NCI-H2196 (cell line): ENCODE measurements around the gene DPYSL5.
"Not testable (repeated sequence)": the region's sequence is repeated elsewhere in the genome, so short reads cannot be mapped to it uniquely, and the experiment has no call there.

Source experiments
- DNase-seq: peaks from one replicate; lab custom pipeline; 2025; ENCODE audit not compliant: unreplicated experiment; lab: John Stamatoyannopoulos, UW

The DPYSL5 gene

DNA sequence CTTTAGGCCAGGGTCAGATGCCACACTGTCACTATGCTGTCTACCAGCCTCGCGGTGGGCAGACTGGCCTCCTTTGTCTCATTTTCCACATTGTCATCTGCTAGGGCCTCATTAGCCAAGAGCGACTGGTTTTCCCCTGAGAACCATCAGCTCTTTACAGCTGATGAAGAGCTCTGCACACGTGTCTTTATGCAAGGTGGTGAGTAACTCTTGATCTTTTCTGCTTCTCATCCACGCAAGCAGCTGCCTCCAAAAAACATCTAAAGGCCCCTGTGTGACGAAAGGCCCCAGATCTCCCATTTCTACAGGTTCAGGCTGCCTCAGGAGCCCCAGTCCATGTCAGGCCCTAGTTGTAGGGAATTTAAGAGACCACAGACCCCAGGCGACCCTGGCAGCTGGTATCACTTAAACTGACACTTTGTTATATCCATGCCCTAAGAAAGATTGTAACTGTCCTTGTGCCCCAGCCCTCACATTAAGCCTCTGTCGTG lies 52.9 kb downstream of the DPYSL5 start:
- no peak for DNase-seq

GRCh38 chr2:26901326-26902183 lies 53.6 kb downstream of the DPYSL5 start:
- DNase-seq, result no peak

GRCh38 chr2:26903676-26904075 lies 55.7 kb downstream of the DPYSL5 start:
- DNase-seq, result no peak

GRCh38 chr2:26904839-26905238 lies 56.9 kb downstream of the DPYSL5 start:
- no peak for DNase-seq

DNA sequence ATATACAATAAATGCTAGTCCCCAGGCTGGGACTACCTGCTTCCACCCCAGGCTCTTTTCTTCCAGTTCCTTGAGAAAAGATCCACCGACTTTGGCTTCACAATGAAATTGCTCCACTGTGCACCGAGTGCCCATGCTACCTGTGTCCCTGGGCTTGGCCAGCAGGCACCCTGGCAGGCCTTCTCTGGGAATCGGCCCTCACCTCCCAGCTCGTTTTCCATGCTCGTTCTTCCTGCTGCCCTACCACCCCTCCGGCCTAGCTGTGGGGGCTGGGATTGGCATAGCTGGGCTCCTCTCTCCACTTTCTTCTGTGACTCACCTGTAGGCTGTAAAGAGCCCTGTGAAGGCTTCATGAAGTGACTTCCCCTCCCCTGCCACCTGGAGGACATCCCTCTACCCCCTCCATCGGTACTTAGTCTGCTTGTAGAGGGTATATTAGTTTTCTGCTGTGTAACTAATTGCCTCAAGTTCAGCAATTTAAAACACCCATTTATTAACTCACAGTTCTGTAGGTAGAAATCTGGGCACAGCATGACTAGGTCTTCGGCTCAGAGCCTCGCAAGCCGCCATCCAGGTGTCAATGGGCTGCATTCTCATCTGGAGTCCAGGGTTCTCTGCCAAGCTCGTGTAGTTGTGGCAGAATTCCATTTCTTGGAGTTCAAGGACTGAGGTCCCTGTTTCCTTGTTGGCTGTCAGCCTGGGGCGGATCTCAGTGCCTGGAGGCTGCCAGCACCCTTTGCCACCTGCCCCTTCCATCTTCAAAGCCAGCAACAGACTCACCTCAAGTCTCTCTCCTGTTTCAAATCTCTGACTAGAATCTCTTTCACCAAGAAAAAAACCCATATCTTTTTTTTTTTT lies 57.6 kb downstream of the DPYSL5 start:
- DNase-seq, result peak; percentile 58

DNA sequence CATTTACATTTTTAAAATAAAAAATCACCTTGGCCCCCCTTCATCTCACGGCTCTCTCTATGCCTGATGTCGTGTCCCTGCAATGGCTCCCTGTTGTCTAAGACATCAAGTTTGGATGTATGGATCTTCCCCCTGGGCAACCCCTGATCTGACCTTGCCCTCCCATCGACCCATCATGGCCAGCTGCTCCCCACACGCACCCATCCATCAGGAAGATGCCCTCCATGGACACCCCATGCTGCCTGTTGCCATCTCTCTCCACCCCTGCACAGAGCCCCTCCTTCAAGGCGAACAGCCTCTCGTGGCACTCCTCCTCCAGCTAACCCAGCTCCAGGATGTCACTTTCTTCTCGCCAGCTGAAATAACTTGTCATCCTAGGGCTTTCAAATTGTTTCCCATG lies 59.5 kb downstream of the DPYSL5 start:
- DNase-seq, result no peak

DNA sequence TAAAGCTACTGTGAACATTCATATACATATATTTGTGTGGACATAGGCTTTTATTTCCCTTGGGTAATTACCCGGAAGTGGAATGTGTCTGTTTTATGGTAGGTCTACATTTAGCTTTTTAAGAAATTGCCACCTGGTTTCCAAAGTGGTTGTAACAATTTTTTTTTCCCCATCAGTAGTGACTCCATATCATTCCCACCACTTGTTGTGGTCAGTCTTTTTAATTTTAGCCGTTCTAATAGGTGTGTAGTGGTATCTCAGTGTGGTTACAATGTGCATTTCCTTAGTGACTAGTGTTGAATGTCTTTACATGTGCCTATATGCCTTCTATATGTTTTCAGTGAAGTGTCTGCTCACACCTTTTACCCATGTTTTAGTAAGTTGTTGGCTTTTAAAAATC lies 62.2 kb downstream of the DPYSL5 start:
- DNase-seq, result no peak

GRCh38 chr2:26911911-26912861 lies 64.3 kb downstream of the DPYSL5 start:
- DNase-seq, result peak; percentile 38

DNA sequence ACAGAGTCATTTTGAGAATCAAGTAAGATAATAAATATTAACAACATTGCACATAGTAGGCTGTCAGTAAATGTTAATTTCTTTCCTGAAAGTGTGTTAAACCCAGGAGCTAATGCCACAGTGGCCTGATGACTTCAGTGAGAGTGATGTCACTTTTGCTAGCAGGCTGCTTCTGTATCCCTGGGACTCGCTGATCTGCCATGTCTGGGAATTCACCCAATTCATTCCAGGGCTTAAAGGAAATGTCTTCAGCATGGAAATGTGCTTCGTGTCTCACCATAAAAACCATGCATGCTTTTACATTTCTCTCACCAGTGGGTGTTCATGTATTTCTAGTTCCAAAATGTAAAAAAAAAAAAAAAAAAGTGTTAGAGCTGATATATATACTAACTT lies 65.7 kb downstream of the DPYSL5 start:
- no peak for DNase-seq

DNA sequence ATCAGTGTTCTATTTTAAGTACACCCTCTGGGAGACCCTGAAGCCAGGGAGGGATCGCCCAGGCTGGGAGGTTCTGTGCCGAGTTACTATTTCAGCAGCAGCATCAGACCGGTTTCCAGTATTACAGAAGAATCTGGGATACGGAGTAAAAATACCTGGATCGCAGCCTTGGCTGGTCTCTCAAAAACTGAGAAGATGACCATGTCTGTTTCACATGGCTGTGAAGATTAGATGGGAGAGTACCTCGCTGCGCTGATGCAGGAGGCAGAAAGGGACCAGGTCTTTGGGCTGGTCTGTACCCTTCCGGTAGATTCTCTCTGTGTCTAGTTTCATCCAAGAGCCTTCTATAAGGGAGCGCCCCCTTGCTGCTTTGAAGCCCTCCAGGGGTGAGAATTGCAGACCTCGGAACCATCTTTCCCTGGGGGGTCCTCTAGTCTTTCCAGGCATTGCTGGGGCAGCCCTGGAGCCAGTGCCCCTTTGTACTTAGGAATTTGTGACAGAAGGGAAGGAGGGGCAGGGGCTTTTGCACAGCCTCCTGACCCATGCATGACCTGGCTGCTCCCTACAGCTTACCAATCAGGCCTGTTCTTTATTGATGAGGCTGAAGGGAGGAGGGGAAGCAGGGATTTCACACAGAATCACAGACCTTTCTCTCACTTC lies 66.2 kb downstream of the DPYSL5 start:
- DNase-seq, result no peak

DNA sequence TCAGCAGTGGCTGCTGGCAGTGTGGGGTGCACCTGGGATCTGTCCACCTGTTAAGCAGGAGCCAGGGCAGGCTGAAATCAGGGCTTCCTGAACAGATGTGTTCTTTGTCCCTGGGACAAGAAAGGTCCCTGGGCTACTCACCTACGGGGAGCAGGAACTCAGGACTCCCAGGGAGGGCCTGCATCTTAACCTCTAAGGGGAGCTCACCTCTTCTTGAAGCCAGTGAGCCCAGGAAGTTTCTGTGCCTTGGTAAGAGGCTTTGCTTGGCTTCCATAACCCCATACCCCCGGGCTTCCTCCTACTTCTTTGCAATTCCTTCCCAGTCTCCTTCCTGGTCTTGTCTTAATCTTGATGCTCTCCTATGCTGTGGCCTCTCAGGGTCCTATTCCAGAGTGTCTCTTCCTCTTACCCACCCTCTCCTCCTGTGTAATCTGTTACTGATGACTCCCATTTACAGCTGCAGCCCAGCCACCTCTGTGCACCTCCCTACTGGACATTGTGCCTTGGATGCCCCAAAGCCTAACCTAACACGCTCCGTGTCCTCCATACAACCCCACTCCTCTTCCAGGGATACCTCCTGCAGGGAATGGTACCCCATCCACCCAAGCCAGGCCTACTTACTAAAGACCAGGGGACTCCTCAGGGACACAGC lies 66.9 kb downstream of the DPYSL5 start:
- no peak for DNase-seq

DNA sequence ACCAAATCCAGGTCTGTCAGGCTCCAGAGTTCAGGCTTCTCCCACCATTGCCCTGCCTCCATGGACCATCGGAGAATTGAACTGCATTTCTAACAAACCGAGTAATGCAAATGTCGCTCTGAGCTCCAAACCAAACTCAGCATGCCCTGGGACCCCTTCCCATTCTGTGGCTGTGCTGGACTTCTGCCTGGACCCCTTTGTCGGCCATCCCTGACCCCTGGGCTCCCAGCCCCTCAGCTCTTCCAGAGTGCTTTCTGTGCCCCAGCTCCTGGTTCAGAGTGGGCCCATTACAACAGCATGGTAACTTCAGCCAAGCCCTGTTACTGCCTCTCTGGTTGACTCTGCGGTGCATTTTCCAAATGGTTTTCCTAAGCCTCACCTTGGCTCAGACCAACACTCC lies 67.4 kb downstream of the DPYSL5 start:
- no peak for DNase-seq

- DNase-seq, result no peak
Observed at GRCh38 chr2:26916128-26916692, 68.3 kb downstream of the DPYSL5 start.

GRCh38 chr2:26917135-26917836 lies 69.4 kb downstream of the DPYSL5 start:
- DNase-seq, result no peak

GRCh38 chr2:26921323-26921722 lies 73.4 kb downstream of the DPYSL5 start:
- DNase-seq, result no peak

GRCh38 chr2:26922405-26923188 lies 74.7 kb downstream of the DPYSL5 start:
- DNase-seq, result peak; percentile 73

- not testable (repeated sequence) for DNase-seq
Observed at GRCh38 chr2:26923189-26923466, 75.2 kb downstream of the DPYSL5 start.

DNA sequence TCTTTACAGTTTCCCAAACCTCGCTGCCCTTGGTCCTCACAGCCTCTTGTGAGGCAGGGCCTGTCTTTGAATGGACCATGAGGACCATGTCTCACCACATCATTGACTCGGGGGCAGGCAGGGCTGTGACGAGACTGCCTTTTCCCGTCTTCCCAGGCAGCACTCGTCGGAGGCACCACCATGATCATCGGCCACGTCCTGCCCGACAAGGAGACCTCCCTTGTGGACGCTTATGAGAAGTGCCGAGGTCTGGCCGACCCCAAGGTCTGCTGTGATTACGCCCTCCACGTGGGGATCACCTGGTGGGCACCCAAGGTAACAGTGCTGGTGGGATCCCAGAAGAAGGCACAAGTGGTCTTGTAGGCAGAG lies 76.8 kb downstream of the DPYSL5 start:
- no peak for DNase-seq
